HepG2 (cell line): ENCODE data around the gene PRXL2B. TPM values are rescaled to one million over a fixed set of nuclear protein-coding genes. Genes with fewer than 3 reads are reported as not detected.

Experiments
- CREB1 ChIP-seq, 2 experiments: fragments of 450-650 bp in 1 of 2; IDR thresholded peaks; 2 replicates each; pipeline ENCODE4 v1.6.1; 2016 to 2017; ENCODE audit warnings: control low read depth in 1 of 2, mild to moderate bottlenecking in 1 of 2, missing compliant biosample characterization in 1 of 2, missing genetic modification characterization in 1 of 2
- ERF ChIP-seq: IDR thresholded peaks from 2 replicates; pipeline ENCODE4 v1.6.1; 2018; ENCODE audit warnings: missing biosample characterization, missing genetic modification reagents
- PRDM15 ChIP-seq: sonication (generic); formaldehyde crosslinking; IDR thresholded peaks from 2 replicates; pipeline ENCODE4 v1.4.0; 2020; ENCODE audit warnings: missing genetic modification reagents
- RNF2 ChIP-seq: fragments of 450-650 bp; conservative IDR thresholded peaks from 2 replicates; pipeline ENCODE4 v1.6.1; 2016; ENCODE audit warnings: low read depth
- SOX5 ChIP-seq: IDR thresholded peaks from 2 replicates; pipeline ENCODE4 v1.6.1; 2016; ENCODE audit warnings: borderline replicate concordance
- ZNF274 ChIP-seq: sonication (generic); formaldehyde crosslinking; IDR thresholded peaks from 2 replicates; pipeline ENCODE4 v1.5.1; 2020; ENCODE audit warnings: mild to moderate bottlenecking, missing genetic modification reagents
- ZNF792 ChIP-seq: IDR thresholded peaks from 2 replicates; pipeline ENCODE4 v1.6.1; 2016
- polyA plus RNA-seq, 8 experiments: library from polyadenylated mRNA; depleted of rRNA in 3 of 8; stranded (reverse) in 7 of 8; unstranded in 1 of 8; fragments of >200 nt; fragmentation: Illumina TruSeq in 4 of 8; extraction: Trizol in 4 of 8; gene quantifications; 2 replicates each; pipeline versions ENCODE4 v1.2.1 to v1.2.3, GENCODE V29; 2011 to 2016; ENCODE audit warnings: low read depth in 4 of 8, missing spikeins in 1 of 8, mixed read lengths in 1 of 8; ENCODE audit not compliant: insufficient read depth in 1 of 8
- total RNA-seq, 5 experiments: library from RNA; depleted of rRNA; stranded (reverse); fragments of >200 nt; fragmentation: Illumina TruSeq; extraction: Trizol; gene quantifications; 2 replicates each; pipeline ENCODE4 v1.2.3, GENCODE V29; 2016; ENCODE audit warnings: low read depth in 1 of 5
- TF ChIP-seq, protein P1 (sequence below): sonication (generic); formaldehyde crosslinking; IDR thresholded peaks from 2 replicates; pipeline ENCODE4 v1.8.1; 2022; ENCODE audit warnings: low read depth, mild to moderate bottlenecking, missing genetic modification reagents
- TF ChIP-seq, protein P2 (sequence below): sonication (generic); formaldehyde crosslinking; IDR thresholded peaks from 2 replicates; pipeline ENCODE4 v1.4.0; 2020; ENCODE audit warnings: missing genetic modification reagents, borderline replicate concordance
- TF ChIP-seq, protein P3 (sequence below): sonication (generic); formaldehyde crosslinking; IDR thresholded peaks from 2 replicates; pipeline ENCODE4 v1.4.0; 2020; ENCODE audit warnings: missing genetic modification reagents
- TF ChIP-seq, protein P4 (sequence below): sonication (generic); formaldehyde crosslinking; IDR thresholded peaks from 2 replicates; pipeline ENCODE4 v1.4.0; 2020; ENCODE audit warnings: missing genetic modification reagents, borderline replicate concordance

Gene PRXL2B
- total and polyA plus RNA-seq, 2 of the 13 experiments (the other 11 are each of a cell fraction or from before 2014, with no cell fraction given), result 16.8 to 22.1 TPM

DNA sequence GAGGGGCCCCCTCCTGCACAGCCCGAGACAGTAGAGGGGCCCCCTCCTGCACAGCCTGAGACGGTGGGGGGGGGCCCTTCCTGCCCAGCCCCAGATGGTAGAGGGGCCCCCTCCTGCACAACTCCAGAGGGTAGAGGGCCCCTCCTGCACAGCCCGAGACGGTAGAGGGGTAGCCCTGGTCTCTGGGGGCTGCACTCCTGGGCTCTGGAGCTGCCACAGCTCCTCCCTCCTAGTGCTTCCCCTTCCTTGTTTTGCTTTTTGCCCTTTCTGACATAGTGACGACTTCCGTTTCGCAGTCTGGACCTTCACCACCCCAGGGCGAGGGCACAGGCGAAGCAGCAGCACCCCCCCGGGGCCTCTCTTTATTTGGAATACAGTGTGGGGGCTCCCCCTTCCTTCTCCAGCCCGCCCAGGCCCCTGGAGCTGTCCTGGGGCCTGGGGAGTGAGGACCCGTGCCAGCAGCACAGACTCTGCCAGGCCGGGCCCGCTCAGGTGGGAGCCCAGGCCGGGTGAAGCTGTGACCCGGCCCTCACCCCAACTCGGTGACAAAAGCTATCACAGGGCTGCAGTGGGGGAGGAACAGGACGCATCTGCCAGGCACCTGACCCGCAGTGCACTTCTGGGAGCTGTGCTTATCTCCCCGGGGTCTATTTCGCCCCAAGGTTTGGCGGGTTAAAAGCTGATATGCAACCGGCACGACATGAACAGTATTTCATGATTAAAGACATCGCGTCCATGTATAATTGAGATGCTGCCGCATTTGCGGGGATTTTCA is 1.1 kb upstream of the PRXL2B start (continued):
- TF ChIP-seq PRDM15 (CRISPR knock-in tag), result peak; percentile 98
- TF ChIP-seq ZNF274 (CRISPR knock-in tag), result no peak
- TF ChIP-seq RNF2, result no peak
- TF ChIP-seq CREB1 (IDR thresholded peaks at IDR 0.05), result peak; percentile 28; the same call in 1 of the 2 replicates
- TF ChIP-seq CREB1 (CRISPR knock-in tag; IDR thresholded peaks at IDR 0.05), result peak; percentile 75
- no peak for TF ChIP-seq SOX5 (CRISPR knock-in tag)
- no peak for TF ChIP-seq ZNF792 (CRISPR knock-in tag)
- TF ChIP-seq, protein P1, sequence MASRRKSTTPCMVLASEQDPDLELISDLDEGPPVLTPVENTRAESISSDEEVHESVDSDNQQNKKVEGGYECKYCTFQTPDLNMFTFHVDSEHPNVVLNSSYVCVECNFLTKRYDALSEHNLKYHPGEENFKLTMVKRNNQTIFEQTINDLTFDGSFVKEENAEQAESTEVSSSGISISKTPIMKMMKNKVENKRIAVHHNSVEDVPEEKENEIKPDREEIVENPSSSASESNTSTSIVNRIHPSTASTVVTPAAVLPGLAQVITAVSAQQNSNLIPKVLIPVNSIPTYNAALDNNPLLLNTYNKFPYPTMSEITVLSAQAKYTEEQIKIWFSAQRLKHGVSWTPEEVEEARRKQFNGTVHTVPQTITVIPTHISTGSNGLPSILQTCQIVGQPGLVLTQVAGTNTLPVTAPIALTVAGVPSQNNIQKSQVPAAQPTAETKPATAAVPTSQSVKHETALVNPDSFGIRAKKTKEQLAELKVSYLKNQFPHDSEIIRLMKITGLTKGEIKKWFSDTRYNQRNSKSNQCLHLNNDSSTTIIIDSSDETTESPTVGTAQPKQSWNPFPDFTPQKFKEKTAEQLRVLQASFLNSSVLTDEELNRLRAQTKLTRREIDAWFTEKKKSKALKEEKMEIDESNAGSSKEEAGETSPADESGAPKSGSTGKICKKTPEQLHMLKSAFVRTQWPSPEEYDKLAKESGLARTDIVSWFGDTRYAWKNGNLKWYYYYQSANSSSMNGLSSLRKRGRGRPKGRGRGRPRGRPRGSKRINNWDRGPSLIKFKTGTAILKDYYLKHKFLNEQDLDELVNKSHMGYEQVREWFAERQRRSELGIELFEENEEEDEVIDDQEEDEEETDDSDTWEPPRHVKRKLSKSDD (CRISPR knock-in tag), result no peak
- TF ChIP-seq, protein P2, sequence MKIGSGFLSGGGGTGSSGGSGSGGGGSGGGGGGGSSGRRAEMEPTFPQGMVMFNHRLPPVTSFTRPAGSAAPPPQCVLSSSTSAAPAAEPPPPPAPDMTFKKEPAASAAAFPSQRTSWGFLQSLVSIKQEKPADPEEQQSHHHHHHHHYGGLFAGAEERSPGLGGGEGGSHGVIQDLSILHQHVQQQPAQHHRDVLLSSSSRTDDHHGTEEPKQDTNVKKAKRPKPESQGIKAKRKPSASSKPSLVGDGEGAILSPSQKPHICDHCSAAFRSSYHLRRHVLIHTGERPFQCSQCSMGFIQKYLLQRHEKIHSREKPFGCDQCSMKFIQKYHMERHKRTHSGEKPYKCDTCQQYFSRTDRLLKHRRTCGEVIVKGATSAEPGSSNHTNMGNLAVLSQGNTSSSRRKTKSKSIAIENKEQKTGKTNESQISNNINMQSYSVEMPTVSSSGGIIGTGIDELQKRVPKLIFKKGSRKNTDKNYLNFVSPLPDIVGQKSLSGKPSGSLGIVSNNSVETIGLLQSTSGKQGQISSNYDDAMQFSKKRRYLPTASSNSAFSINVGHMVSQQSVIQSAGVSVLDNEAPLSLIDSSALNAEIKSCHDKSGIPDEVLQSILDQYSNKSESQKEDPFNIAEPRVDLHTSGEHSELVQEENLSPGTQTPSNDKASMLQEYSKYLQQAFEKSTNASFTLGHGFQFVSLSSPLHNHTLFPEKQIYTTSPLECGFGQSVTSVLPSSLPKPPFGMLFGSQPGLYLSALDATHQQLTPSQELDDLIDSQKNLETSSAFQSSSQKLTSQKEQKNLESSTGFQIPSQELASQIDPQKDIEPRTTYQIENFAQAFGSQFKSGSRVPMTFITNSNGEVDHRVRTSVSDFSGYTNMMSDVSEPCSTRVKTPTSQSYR (CRISPR knock-in tag), result 0 out of 2 replicates have a peak, but pooled peaks have one; percentile 25
- TF ChIP-seq, protein P3, sequence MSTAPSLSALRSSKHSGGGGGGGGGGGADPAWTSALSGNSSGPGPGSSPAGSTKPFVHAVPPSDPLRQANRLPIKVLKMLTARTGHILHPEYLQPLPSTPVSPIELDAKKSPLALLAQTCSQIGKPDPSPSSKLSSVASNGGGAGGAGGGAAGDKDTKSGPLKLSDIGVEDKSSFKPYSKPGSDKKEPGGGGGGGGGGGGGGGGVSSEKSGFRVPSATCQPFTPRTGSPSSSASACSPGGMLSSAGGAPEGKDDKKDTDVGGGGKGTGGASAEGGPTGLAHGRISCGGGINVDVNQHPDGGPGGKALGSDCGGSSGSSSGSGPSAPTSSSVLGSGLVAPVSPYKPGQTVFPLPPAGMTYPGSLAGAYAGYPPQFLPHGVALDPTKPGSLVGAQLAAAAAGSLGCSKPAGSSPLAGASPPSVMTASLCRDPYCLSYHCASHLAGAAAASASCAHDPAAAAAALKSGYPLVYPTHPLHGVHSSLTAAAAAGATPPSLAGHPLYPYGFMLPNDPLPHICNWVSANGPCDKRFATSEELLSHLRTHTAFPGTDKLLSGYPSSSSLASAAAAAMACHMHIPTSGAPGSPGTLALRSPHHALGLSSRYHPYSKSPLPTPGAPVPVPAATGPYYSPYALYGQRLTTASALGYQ (CRISPR knock-in tag), result no peak
- TF ChIP-seq, protein P4, sequence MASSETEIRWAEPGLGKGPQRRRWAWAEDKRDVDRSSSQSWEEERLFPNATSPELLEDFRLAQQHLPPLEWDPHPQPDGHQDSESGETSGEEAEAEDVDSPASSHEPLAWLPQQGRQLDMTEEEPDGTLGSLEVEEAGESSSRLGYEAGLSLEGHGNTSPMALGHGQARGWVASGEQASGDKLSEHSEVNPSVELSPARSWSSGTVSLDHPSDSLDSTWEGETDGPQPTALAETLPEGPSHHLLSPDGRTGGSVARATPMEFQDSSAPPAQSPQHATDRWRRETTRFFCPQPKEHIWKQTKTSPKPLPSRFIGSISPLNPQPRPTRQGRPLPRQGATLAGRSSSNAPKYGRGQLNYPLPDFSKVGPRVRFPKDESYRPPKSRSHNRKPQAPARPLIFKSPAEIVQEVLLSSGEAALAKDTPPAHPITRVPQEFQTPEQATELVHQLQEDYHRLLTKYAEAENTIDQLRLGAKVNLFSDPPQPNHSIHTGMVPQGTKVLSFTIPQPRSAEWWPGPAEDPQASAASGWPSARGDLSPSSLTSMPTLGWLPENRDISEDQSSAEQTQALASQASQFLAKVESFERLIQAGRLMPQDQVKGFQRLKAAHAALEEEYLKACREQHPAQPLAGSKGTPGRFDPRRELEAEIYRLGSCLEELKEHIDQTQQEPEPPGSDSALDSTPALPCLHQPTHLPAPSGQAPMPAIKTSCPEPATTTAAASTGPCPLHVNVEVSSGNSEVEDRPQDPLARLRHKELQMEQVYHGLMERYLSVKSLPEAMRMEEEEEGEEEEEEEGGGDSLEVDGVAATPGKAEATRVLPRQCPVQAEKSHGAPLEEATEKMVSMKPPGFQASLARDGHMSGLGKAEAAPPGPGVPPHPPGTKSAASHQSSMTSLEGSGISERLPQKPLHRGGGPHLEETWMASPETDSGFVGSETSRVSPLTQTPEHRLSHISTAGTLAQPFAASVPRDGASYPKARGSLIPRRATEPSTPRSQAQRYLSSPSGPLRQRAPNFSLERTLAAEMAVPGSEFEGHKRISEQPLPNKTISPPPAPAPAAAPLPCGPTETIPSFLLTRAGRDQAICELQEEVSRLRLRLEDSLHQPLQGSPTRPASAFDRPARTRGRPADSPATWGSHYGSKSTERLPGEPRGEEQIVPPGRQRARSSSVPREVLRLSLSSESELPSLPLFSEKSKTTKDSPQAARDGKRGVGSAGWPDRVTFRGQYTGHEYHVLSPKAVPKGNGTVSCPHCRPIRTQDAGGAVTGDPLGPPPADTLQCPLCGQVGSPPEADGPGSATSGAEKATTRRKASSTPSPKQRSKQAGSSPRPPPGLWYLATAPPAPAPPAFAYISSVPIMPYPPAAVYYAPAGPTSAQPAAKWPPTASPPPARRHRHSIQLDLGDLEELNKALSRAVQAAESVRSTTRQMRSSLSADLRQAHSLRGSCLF (CRISPR knock-in tag), result no peak
- no peak for TF ChIP-seq ERF (CRISPR knock-in tag)
